Astrocyte of the spinal cord (primary cell): ENCODE measurements around the gene FYN.
A peak's percentile ranks its signal among the peaks of the same experiment; 100 is the strongest.

Experiments used
- DNase-seq: peaks from one replicate; pipeline ENCODE4 v3.0.0; 2011; ENCODE audit warnings: low read depth, low spot score
- H3K4me3 ChIP-seq: 2 replicates; pipeline ENCODE4 v1.5.1; 2011; ENCODE audit warnings: low read depth, mild to moderate bottlenecking, low read length, moderate library complexity
- CTCF ChIP-seq: IDR thresholded peaks from 2 replicates; pipeline ENCODE4 v1.5.1; 2012; ENCODE audit warnings: low read depth, mild to moderate bottlenecking, low read length, inconsistent platforms
- in situ Hi-C: cut with HindIII; loops from 2 replicates; pipeline ENCODE4 v1.10.0; 2017; ENCODE audit warnings: low sequenced_read_pairs

The FYN gene

GRCh38 chr6:111812060-111813038 lies 60.9 kb downstream of the FYN start:
- DNase-seq = no peak
- in situ Hi-C loops = no loop called here
- no peak for TF ChIP-seq CTCF
- H3K4me3 ChIP-seq = no peak overlapping the region

- no peak overlapping the region for H3K4me3 ChIP-seq
- in situ Hi-C loops = no loop called here
- TF ChIP-seq CTCF = no peak
- DNase-seq = peak; percentile 61
Measured at GRCh38 chr6:111810294-111811131, 62.7 kb downstream of the FYN start.

- in situ Hi-C loops = no loop called here
- no peak overlapping the region for H3K4me3 ChIP-seq
- no peak for DNase-seq
- TF ChIP-seq CTCF = no peak
Measured at GRCh38 chr6:111809766-111810165, 63.5 kb downstream of the FYN start.

- in situ Hi-C loops = no loop called here
- no peak overlapping the region for H3K4me3 ChIP-seq
- DNase-seq = no peak
- TF ChIP-seq CTCF = no peak
Measured at GRCh38 chr6:111809264-111809663, 64.0 kb downstream of the FYN start.

GRCh38 chr6:111808493-111808892 lies 64.8 kb downstream of the FYN start:
- DNase-seq = no peak
- H3K4me3 ChIP-seq = no peak overlapping the region
- in situ Hi-C loops = no loop called here
- no peak for TF ChIP-seq CTCF

- DNase-seq = no peak
- TF ChIP-seq CTCF = no peak
- in situ Hi-C loops = no loop called here
- no peak overlapping the region for H3K4me3 ChIP-seq
Measured at GRCh38 chr6:111806561-111807497, 66.4 kb downstream of the FYN start.
